ENCODE results near the gene ANTKMT. TPM values are rescaled to one million over a fixed set of nuclear protein-coding genes. Genes with fewer than 3 reads are reported as not detected.

Gene ANTKMT
- total and polyA plus RNA-seq, 2 donors, result 7.9 to 29.3 TPM

- whole genome bisulfite sequencing, result 13% methylated on average over 16 of the region's 16 CpGs
- H3K4me3 ChIP-seq (ENCODE audit: low read depth, low read length), result peak overlapping the region; percentile 72
Measured at GRCh38 chr16:719815-720446, 1.0 kb upstream of the ANTKMT start.

GRCh38 chr16:720447-720989 is 428 bp upstream of the ANTKMT start:
- no peaks in the 10 kb centered on the region for H3K36me3 ChIP-seq (ENCODE audit: insufficient read depth)
- peak overlapping the region; percentile 83 for H3K27ac ChIP-seq (ENCODE audit: low read depth)
- H3K4me3 ChIP-seq (ENCODE audit: low read depth, low read length), result peak overlapping the region; percentile 72
- no peak for DNase-seq (ENCODE audit: extremely low spot score)
- peaks cover 4% of the 10 kb centered on the region for H3K4me1 ChIP-seq (ENCODE audit: insufficient read depth)
- WGBS, result under 1% methylated on average over 38 of the region's 38 CpGs

More at GRCh38 chr16:719815-720446, 1.0 kb upstream of the ANTKMT start:
- Histone ChIP-seq H3K27ac (ENCODE audit: low read depth) (no peak overlapping the region), H3K4me1 (ENCODE audit: insufficient read depth) (peaks cover 5% of the 10 kb centered on the region), H3K36me3 (ENCODE audit: insufficient read depth) (no peaks in the 10 kb centered on the region)
- no peak for DNase-seq (ENCODE audit: extremely low spot score)

GRCh38 chr16:721765-722540 is 1.0 kb downstream of the ANTKMT start:
- H3K4me3 ChIP-seq (ENCODE audit: low read depth, low read length), result peak overlapping the region; percentile 72
- no peak overlapping the region for H3K27ac ChIP-seq (ENCODE audit: low read depth)
- no peak for DNase-seq (ENCODE audit: extremely low spot score)
- WGBS, result 85% methylated on average over 51 of the region's 51 CpGs
- H3K36me3 ChIP-seq (ENCODE audit: insufficient read depth), result no peaks in the 10 kb centered on the region
- H3K4me1 ChIP-seq (ENCODE audit: insufficient read depth), result no peaks in the 10 kb centered on the region

GRCh38 chr16:722835-723633 is 2.1 kb downstream of the ANTKMT start:
- no peak overlapping the region for H3K4me3 ChIP-seq (ENCODE audit: low read depth, low read length)
- no peak overlapping the region for H3K27ac ChIP-seq (ENCODE audit: low read depth)
- H3K4me1 ChIP-seq (ENCODE audit: insufficient read depth), result no peaks in the 10 kb centered on the region
- DNase-seq (ENCODE audit: extremely low spot score), result no peak
- WGBS, result 87% methylated on average over 24 of the region's 24 CpGs
- H3K36me3 ChIP-seq (ENCODE audit: insufficient read depth), result no peaks in the 10 kb centered on the region

- no peak for DNase-seq (ENCODE audit: extremely low spot score)
- 85% methylated on average over 9 of the region's 9 CpGs for WGBS
- Histone ChIP-seq H3K27ac (ENCODE audit: low read depth) (no peak overlapping the region), H3K4me1 (ENCODE audit: insufficient read depth) (no peaks in the 10 kb centered on the region), H3K36me3 (ENCODE audit: insufficient read depth) (no peaks in the 10 kb centered on the region), H3K4me3 (ENCODE audit: low read depth, low read length) (no peak overlapping the region)
Measured at GRCh38 chr16:723695-724094, 2.7 kb downstream of the ANTKMT start.

- WGBS, result 70% methylated on average over 29 of the region's 29 CpGs
- DNase-seq (ENCODE audit: extremely low spot score), result no peak
- no peaks in the 10 kb centered on the region for H3K4me1 ChIP-seq (ENCODE audit: insufficient read depth)
- H3K4me3 ChIP-seq (ENCODE audit: low read depth, low read length), result no peak overlapping the region
- no peaks in the 10 kb centered on the region for H3K36me3 ChIP-seq (ENCODE audit: insufficient read depth)
- H3K27ac ChIP-seq (ENCODE audit: low read depth), result no peak overlapping the region
Measured at GRCh38 chr16:724188-725040, 3.5 kb downstream of the ANTKMT start.

GRCh38 chr16:725041-725376 is 4.1 kb downstream of the ANTKMT start:
- WGBS, result 83% methylated on average over 7 of the region's 7 CpGs
- no peak overlapping the region for H3K4me3 ChIP-seq (ENCODE audit: low read depth, low read length)
- H3K27ac ChIP-seq (ENCODE audit: low read depth), result no peak overlapping the region
- no peaks in the 10 kb centered on the region for H3K4me1 ChIP-seq (ENCODE audit: insufficient read depth)
- no peak for DNase-seq (ENCODE audit: extremely low spot score)
- H3K36me3 ChIP-seq (ENCODE audit: insufficient read depth), result no peaks in the 10 kb centered on the region

- Histone ChIP-seq H3K4me3 (ENCODE audit: low read depth, low read length) (no peak overlapping the region), H3K36me3 (ENCODE audit: insufficient read depth) (no peaks in the 10 kb centered on the region), H3K27ac (ENCODE audit: low read depth) (no peak overlapping the region), H3K4me1 (ENCODE audit: insufficient read depth) (no peaks in the 10 kb centered on the region)
- 78% methylated on average over 23 of the region's 23 CpGs for WGBS
- DNase-seq (ENCODE audit: extremely low spot score), result no peak
Measured at GRCh38 chr16:725463-726187, 4.7 kb downstream of the ANTKMT start.

GRCh38 chr16:726188-726437 is 5.2 kb downstream of the ANTKMT start:
- H3K4me1 ChIP-seq (ENCODE audit: insufficient read depth), result no peaks in the 10 kb centered on the region
- no peaks in the 10 kb centered on the region for H3K36me3 ChIP-seq (ENCODE audit: insufficient read depth)
- DNase-seq (ENCODE audit: extremely low spot score), result no peak
- WGBS, result 14% methylated on average over 9 of the region's 9 CpGs
- H3K27ac ChIP-seq (ENCODE audit: low read depth), result no peak overlapping the region
- H3K4me3 ChIP-seq (ENCODE audit: low read depth, low read length), result no peak overlapping the region

- peak within 1 kb of the TSS; percentile 45 for H3K4me3 ChIP-seq (ENCODE audit: low read depth, low read length)
- no peaks in the 10 kb centered on the region for H3K36me3 ChIP-seq (ENCODE audit: insufficient read depth)
- H3K27ac ChIP-seq (ENCODE audit: low read depth), result peak within 1 kb of the TSS; percentile 12
- WGBS, result 1% methylated on average over 88 of the region's 88 CpGs
- DNase-seq (ENCODE audit: extremely low spot score), result no peak
- H3K4me1 ChIP-seq (ENCODE audit: insufficient read depth), result no peaks in the 10 kb centered on the region
Measured at GRCh38 chr16:726438-727290, 5.7 kb downstream of the ANTKMT start, which contains the start of the genes CCDC78 and HAGHL. TSS of gene CCDC78 (minus strand) at chr16:726443. CDS start at chr16:726367, 76 bp downstream. TSS of gene HAGHL (plus strand) at chr16:727106. CDS start at chr16:727510, 404 bp downstream.

- no peak for DNase-seq (ENCODE audit: extremely low spot score)
- WGBS, result under 1% methylated on average over 61 of the region's 61 CpGs
- peak overlapping the region; percentile 45 for H3K4me3 ChIP-seq (ENCODE audit: low read depth, low read length)
- peak overlapping the region; percentile 12 for H3K27ac ChIP-seq (ENCODE audit: low read depth)
- H3K4me1 ChIP-seq (ENCODE audit: insufficient read depth), result no peaks in the 10 kb centered on the region
- H3K36me3 ChIP-seq (ENCODE audit: insufficient read depth), result no peaks in the 10 kb centered on the region
Measured at GRCh38 chr16:727291-727977, 6.5 kb downstream of the ANTKMT start.
